OCI-LY7 (cell line): ENCODE measurements around the gene CHCHD10. TPM values are rescaled to one million over a fixed set of nuclear protein-coding genes. Genes with fewer than 3 reads are reported as not detected.

Source experiments
- BruUV-seq: library from RNA; stranded (reverse); fragments of 400-500 nt; replicated peaks from 2 replicates; lab custom pipeline; 2021; lab: Mats Ljungman, UMichigan
- CTCF ChIA-PET: fragments of 300-600 bp; sonication (Branson Sonifier 250); formaldehyde crosslinking; loops from one replicate; lab custom pipeline; 2022; ENCODE audit warnings: antibody characterized with exemption; ENCODE audit not compliant: unreplicated experiment; lab: Charles Lee
- POLR2A ChIA-PET: fragments of 300-600 bp; sonication (Branson Sonifier 250); formaldehyde crosslinking; loops from one replicate; lab custom pipeline; 2022; ENCODE audit warnings: antibody characterized with exemption; lab: Charles Lee
- DNase-seq: peaks from one replicate; pipeline ENCODE4 v3.0.0-alpha.2; 2015; ENCODE audit warnings: low spot score
- H2AFZ ChIP-seq: fragments of 200-600 bp; sonication (generic), shearing (Covaris generic); 2 replicates; pipeline ENCODE4 v1.6.1; 2014; ENCODE audit warnings: mild to moderate bottlenecking, antibody characterized with exemption, low read length, moderate library complexity
- H3K27ac ChIP-seq: fragments of 200-600 bp; sonication (generic); 2 replicates; pipeline ENCODE4 v1.5.1; 2014; ENCODE audit warnings: mixed run types, low read depth, mild to moderate bottlenecking, moderate library complexity, low read length, inconsistent platforms; ENCODE audit not compliant: poor library complexity, severe bottlenecking
- H3K36me3 ChIP-seq: fragments of 200-600 bp; sonication (generic); 2 replicates; pipeline ENCODE4 v1.6.1; 2014; ENCODE audit warnings: mild to moderate bottlenecking, antibody characterized with exemption, low read length, moderate library complexity, mixed read lengths; ENCODE audit not compliant: insufficient read depth
- H3K4me1 ChIP-seq: fragments of 200-600 bp; sonication (generic); 2 replicates; pipeline ENCODE4 v1.5.1; 2014; ENCODE audit warnings: mild to moderate bottlenecking, low read length; ENCODE audit not compliant: insufficient read depth, poor library complexity, severe bottlenecking
- H3K4me2 ChIP-seq: fragments of 200-600 bp; sonication (generic); 2 replicates; pipeline ENCODE4 v1.6.1; 2014; ENCODE audit warnings: mild to moderate bottlenecking, low read length
- H3K4me3 ChIP-seq: fragments of 200-600 bp; sonication (generic); 2 replicates; pipeline ENCODE4 v1.5.1; 2014; ENCODE audit warnings: mild to moderate bottlenecking, low read depth, low read length; ENCODE audit not compliant: poor library complexity, severe bottlenecking
- H3K79me2 ChIP-seq: fragments of 200-600 bp; sonication (generic); 2 replicates; pipeline ENCODE4 v1.6.1; 2016; ENCODE audit warnings: low read depth, mild to moderate bottlenecking, low read length, moderate library complexity, mixed read lengths; ENCODE audit not compliant: insufficient read depth
- H3K9me2 ChIP-seq: fragments of 200-600 bp; sonication (generic); 2 replicates; pipeline ENCODE4 v1.6.1; 2016; ENCODE audit warnings: mild to moderate bottlenecking, low read length, mixed read lengths; ENCODE audit not compliant: insufficient read depth
- H3K9me3 ChIP-seq: fragments of 200-600 bp; sonication (generic); 2 replicates; pipeline ENCODE4 v1.6.1; 2014; ENCODE audit warnings: mild to moderate bottlenecking, mixed run types, low read length, mixed read lengths
- H4K20me1 ChIP-seq: fragments of 200-600 bp; sonication (generic); 2 replicates; pipeline ENCODE4 v1.6.1; 2014; ENCODE audit warnings: mild to moderate bottlenecking, antibody characterized with exemption, low read length, moderate library complexity, mixed read lengths; ENCODE audit not compliant: insufficient read depth
- CTCF ChIP-seq: fragments of 200-600 bp; sonication (generic); conservative IDR thresholded peaks from 2 replicates; pipeline ENCODE4 v1.5.1; 2014; ENCODE audit warnings: mild to moderate bottlenecking, antibody characterized with exemption, low read length, moderate library complexity, mixed read lengths
- EZH2phosphoT487 ChIP-seq: fragments of 200-600 bp; sonication (generic); IDR thresholded peaks from 2 replicates; pipeline ENCODE4 v1.6.1; 2018; ENCODE audit warnings: low read depth, borderline replicate concordance, mild to moderate bottlenecking, mixed run types, antibody characterized with exemption, low read length, moderate library complexity, mixed read lengths
- intact Hi-C: fragments of 100-400 bp; cut with micrococcal nuclease; formaldehyde crosslinking; loops from one replicate; pipeline ENCODE4 v1.10.0; 2022; ENCODE audit not compliant: unreplicated experiment
- total RNA-seq, 2 experiments: library from RNA; depleted of rRNA in 1 of 2; stranded (reverse); fragments of >200 nt in 1 of 2; shearing (Covaris generic) in 1 of 2; gene quantifications; 2 replicates each; pipeline ENCODE4 v1.2.3, GENCODE V29; 2014 to 2022

Gene CHCHD10
- total RNA-seq, 2 experiments from 2014 or later, result 50.8 to 252 TPM

DNA sequence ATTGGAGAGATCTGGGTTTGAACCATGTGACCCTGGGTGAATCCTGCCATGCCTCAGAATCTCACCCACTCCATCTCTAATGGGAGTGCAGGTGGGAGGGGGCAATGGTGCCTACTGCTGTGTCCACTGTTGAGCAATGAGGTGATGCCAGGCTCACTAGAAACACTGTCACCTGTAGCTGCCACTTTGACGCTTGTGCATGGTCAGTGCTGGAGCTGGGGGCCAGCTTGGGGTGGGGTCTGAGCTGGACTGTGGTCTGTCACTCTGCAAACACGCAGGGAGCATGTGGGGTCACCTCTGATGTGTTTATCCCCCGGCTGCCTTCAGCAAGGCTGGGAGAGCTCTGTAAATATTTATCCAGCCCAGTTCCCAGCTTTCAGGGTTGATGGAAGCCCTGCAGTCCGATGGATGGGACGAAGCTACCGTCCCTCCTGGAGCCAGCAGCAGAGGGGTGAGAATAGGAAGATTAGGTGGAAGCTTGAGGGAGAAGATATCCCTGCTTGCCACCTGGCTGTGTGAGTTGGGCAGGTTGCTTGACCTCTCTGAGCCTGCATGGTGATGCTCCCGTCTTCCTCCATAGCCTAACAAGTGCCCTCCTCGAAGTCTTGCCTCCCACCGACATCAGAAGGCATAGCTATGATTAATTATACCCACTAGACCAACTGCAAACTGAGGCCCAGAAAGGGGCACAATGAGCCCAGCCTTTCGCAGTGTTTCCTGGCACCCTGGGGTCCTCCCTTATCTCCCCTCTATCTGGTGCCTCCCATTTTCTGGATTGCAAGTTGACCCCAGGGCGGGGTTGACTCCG, 6.5 kb upstream of the CHCHD10 start:
- Histone ChIP-seq H3K27ac (no peak overlapping the region), H4K20me1 (no peaks in the 10 kb centered on the region), H3K9me2 (no peaks in the 10 kb centered on the region), H3K4me3 (no peak overlapping the region), H2AFZ (no peak overlapping the region), H3K4me2 (0 out of 2 replicates have a peak overlapping the region, but pooled peaks have one; percentile 94), H3K4me1 (peaks cover 45% of the 10 kb centered on the region), H3K79me2 (no peaks in the 10 kb centered on the region), H3K36me3 (no peaks in the 10 kb centered on the region), H3K9me3 (no peaks in the 10 kb centered on the region)
- TF ChIP-seq EZH2phosphoT487, result no peak
- intact Hi-C loops, result no loop called here
- no peak for DNase-seq
- BruUV-seq, result no TSS peak
- CTCF ChIA-PET, result interaction anchor here (0.9 kb wide), 1 partner anchor 75 kb away, joined by 3 read pairs; no protein-coding TSS in a partner anchor
- POLR2A ChIA-PET, result interaction anchor here (1.1 kb wide), 1 partner anchor 13 kb away, joined by 3 read pairs; the partner anchor contains the start of gene SMARCB1

- DNase-seq, result no peak
- BruUV-seq, result no TSS peak
- Histone ChIP-seq H3K9me3 (no peaks in the 10 kb centered on the region), H3K4me2 (peak overlapping the region; percentile 94), H3K4me3 (peak overlapping the region; percentile 68), H2AFZ (no peak overlapping the region), H3K36me3 (no peaks in the 10 kb centered on the region), H3K27ac (peak overlapping the region; percentile 29), H3K79me2 (no peaks in the 10 kb centered on the region), H4K20me1 (no peaks in the 10 kb centered on the region), H3K9me2 (no peaks in the 10 kb centered on the region), H3K4me1 (peaks cover 53% of the 10 kb centered on the region)
- no peak for TF ChIP-seq CTCF
- no peak for TF ChIP-seq EZH2phosphoT487
- ChIA-PET POLR2A (no interaction called here), CTCF (interaction anchor here (1.3 kb wide), 1 partner anchor 77 kb away, joined by 4 read pairs; no protein-coding TSS in a partner anchor)
- intact Hi-C loops, result no loop called here
Observed at GRCh38 chr22:23773483-23774113, 5.8 kb upstream of the CHCHD10 start.

GRCh38 chr22:23772649-23773473, 5.1 kb upstream of the CHCHD10 start, which contains the start of gene MMP11:
MMP11 (plus strand) TSS chr22:23772849; CDS start chr22:23772871, 22 bp downstream.
- intact Hi-C loops, result no loop called here
- POLR2A ChIA-PET, result interaction anchor here (0.9 kb wide), 1 partner anchor 73 kb away, joined by 4 read pairs; no protein-coding TSS in a partner anchor
- H3K27ac ChIP-seq, result peak within 1 kb of the TSS; percentile 36

More at GRCh38 chr22:23772649-23773473, 5.1 kb upstream of the CHCHD10 start, which contains the start of gene MMP11:
- DNase-seq, result peak; percentile 72
- CTCF ChIA-PET, result interaction anchor here (1.3 kb wide), 1 partner anchor 77 kb away, joined by 4 read pairs; no protein-coding TSS in a partner anchor
- H2AFZ ChIP-seq, result peak within 1 kb of the TSS; percentile 68; the same call in 1 of the 2 replicates
- peaks cover 56% of the 10 kb centered on the region for H3K4me1 ChIP-seq
- no peaks in the 10 kb centered on the region for H3K9me3 ChIP-seq
- H3K4me2 ChIP-seq, result peak within 1 kb of the TSS; percentile 94
- H3K79me2 ChIP-seq, result no peaks in the 10 kb centered on the region
- H4K20me1 ChIP-seq, result no peaks in the 10 kb centered on the region
- H3K36me3 ChIP-seq, result no peaks in the 10 kb centered on the region
- no peaks in the 10 kb centered on the region for H3K9me2 ChIP-seq
- peak within 1 kb of the TSS; percentile 68 for H3K4me3 ChIP-seq
- BruUV-seq, result no TSS peak
- TF ChIP-seq CTCF, result peak; percentile 48
- TF ChIP-seq EZH2phosphoT487, result no peak
